Lower leg skin (tissue), 4 donors: ENCODE data around the gene RTN3. TPM values are rescaled to one million over a fixed set of nuclear protein-coding genes. Genes with fewer than 3 reads are reported as not detected.
"Not testable (repeated sequence)": the region's sequence is repeated elsewhere in the genome, so short reads cannot be mapped to it uniquely, and the experiment has no call there.

Source experiments
- DNase-seq, 2 donors: peaks; one replicate each; pipeline ENCODE4 v3.0.0-alpha.2; 2019; ENCODE audit warnings: low spot score in 2 of 2
- H3K4me3 ChIP-seq: fragments of 200-600 bp; sonication (generic); 2 replicates; pipeline ENCODE4 v1.5.1; 2017; ENCODE audit warnings: mild to moderate bottlenecking, low read depth; ENCODE audit not compliant: poor library complexity, severe bottlenecking
- CTCF ChIP-seq, 3 donors: fragments of 450-650 bp; IDR thresholded peaks; one replicate each; pipeline ENCODE4 v1.5.1; 2016; ENCODE audit warnings: antibody characterized with exemption in 3 of 3, mild to moderate bottlenecking in 3 of 3, moderate library complexity in 2 of 3
- POLR2A ChIP-seq, 2 donors: fragments of 450-650 bp; IDR thresholded peaks; one replicate each; pipeline ENCODE4 v1.6.1; 2016 to 2017; ENCODE audit warnings: antibody characterized with exemption in 2 of 2, mild to moderate bottlenecking in 1 of 2, moderate library complexity in 1 of 2
- WGBS, 2 donors: methylation state at CpG; one replicate each; pipeline ENCODE4 v1.1.5; 2018; 5-methylcytosine and 5-hydroxymethylcytosine counted together
- intact Hi-C: fragments of 100-400 bp; cut with DNase I; formaldehyde crosslinking; loops from one replicate; pipeline ENCODE4 v1.15.0; 2023; ENCODE audit warnings: low total_unique reads
- total RNA-seq, 4 donors: library from RNA; depleted of rRNA; stranded (reverse); fragments of >200 nt; gene quantifications; one replicate each; pipeline ENCODE4 v1.1.0, GENCODE V29; 2016

The RTN3 gene
- 100 to 1,000 TPM; 124 to 192 (median 148) TPM for total RNA-seq

GRCh38 chr11:63681321-63682065, at the start of gene RTN3:
RTN3 (plus strand) TSS chr11:63681500; CDS start chr11:63681637, 137 bp downstream.
- 0% methylated on average over 64 to 72 of the region's 74 CpGs for WGBS, 2 donors
- intact Hi-C loops: no loop called here
- TF ChIP-seq POLR2A (IDR thresholded peaks at IDR 0.05): peak in 1 of 2 donors; percentile 72
- TF ChIP-seq CTCF (IDR thresholded peaks at IDR 0.05): no peak
- peak within 1 kb of the TSS; percentile 87 for H3K4me3 ChIP-seq
- DNase-seq: peak; percentile 95 to 99

GRCh38 chr11:63635762-63636465, 45.4 kb upstream of the RTN3 start:
- 71 to 73% methylated on average over 10 of the region's 10 CpGs for WGBS, 2 donors
- peak in 1 of 2 donors; percentile 38 for DNase-seq
- TF ChIP-seq POLR2A (IDR thresholded peaks at IDR 0.05): no peak
- TF ChIP-seq CTCF (IDR thresholded peaks at IDR 0.05): no peak
- no peak overlapping the region for H3K4me3 ChIP-seq
- intact Hi-C loops: loop anchor here (2.0 kb wide), 1 partner anchor 157 kb away; no protein-coding TSS in a partner anchor

GRCh38 chr11:63638436-63638835, 42.9 kb upstream of the RTN3 start:
- H3K4me3 ChIP-seq, intact Hi-C loops, DNase-seq: not testable (repeated sequence)
- 91 to 93% methylated on average over 8 of the region's 8 CpGs for WGBS, 2 donors

GRCh38 chr11:63639199-63639832, 42.0 kb upstream of the RTN3 start:
- no peak overlapping the region for H3K4me3 ChIP-seq
- 74 to 78% methylated on average over 3 of the region's 3 CpGs for WGBS, 2 donors
- no peak for TF ChIP-seq CTCF (IDR thresholded peaks at IDR 0.05)
- DNase-seq: no peak
- intact Hi-C loops: no loop called here

- no peak for DNase-seq
- TF ChIP-seq CTCF (IDR thresholded peaks at IDR 0.05) (no peak), POLR2A (IDR thresholded peaks at IDR 0.05) (no peak)
- intact Hi-C loops: no loop called here
- H3K4me3 ChIP-seq: no peak overlapping the region
These were observed 39.6 kb upstream of the RTN3 start for GRCh38 chr11:63641727-63642126.

GRCh38 chr11:63643205-63643604, 38.1 kb upstream of the RTN3 start:
- H3K4me3 ChIP-seq: no peak overlapping the region
- no peak for DNase-seq
- 88 to 90% methylated on average over 3 of the region's 3 CpGs for WGBS, 2 donors
- intact Hi-C loops: no loop called here
- TF ChIP-seq POLR2A (IDR thresholded peaks at IDR 0.05) (no peak), CTCF (IDR thresholded peaks at IDR 0.05) (no peak)
